Limb (tissue), 2 donors: ENCODE measurements around the gene TM2D3.

Experiments used
- DNase-seq, 2 donors: peaks; one replicate each; pipeline ENCODE4 v3.0.0-alpha.2; 2016; ENCODE audit errors: extremely low spot score in 2 of 2

The TM2D3 gene

GRCh38 chr15:101623367-101624304, 28.5 kb downstream of the TM2D3 start:
- DNase-seq: no peak

GRCh38 chr15:101621961-101622360, 30.2 kb downstream of the TM2D3 start:
- DNase-seq: no peak

DNA sequence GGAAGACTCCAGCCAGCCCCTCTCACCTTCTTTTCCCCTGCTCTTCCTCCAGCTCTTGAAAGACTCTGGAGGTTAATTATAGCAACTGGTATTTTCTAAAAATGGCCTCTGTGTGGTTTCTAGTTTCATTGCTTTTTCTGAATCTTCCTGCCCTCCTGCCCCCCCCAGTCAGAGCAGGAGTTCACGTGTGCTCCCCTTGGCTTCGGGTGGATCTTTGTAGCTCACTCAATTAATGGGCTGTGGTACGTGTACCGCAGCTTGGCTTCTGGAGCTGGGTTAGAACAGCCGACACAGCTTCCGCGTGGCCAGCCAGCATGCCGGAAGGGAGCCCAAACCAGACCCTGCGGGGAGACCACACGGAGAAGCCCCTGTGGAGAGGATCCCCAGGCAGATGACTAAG, 31.5 kb downstream of the TM2D3 start:
- no peak for DNase-seq

- DNase-seq: no peak
These were observed 32.6 kb downstream of the TM2D3 start for GRCh38 chr15:101619615-101619865.

DNA sequence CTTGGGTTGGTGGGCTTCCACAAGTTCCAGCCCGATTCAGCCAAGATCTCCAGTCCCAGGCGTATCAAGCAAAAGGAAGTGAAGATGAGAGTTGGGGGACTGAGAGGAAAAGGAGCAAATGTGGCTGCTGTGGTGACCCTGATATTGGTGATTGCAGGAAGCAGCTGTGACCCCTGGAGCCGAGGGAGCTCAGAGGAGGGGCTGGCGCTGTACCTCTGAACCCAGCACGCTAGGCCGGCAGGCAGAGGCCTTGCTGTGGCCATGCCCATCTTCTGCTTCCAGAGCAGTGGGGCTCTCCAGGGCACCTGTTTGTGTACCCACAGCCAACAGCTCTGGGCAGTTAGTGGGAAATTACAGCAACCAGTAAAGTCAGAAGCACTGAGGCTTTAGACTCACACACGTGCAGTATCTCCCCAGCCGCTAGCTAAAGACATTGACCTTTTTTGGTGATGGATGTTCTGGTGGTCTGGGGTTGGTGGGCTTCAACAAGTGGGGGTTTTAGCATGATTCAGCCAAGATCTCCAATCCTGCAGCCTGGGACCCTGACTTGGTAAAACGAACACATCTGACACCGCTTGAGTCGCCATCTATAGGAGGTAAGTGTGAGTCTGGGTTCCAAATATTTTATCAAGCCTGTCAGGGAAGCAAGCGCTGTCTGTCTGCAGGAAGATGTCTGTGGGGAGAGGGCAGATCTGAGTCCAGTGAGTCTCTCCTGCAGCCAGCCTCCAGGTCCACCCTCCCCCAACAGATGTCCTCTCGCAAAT, 33.1 kb downstream of the TM2D3 start:
- DNase-seq: no peak

- no peak for DNase-seq
These were observed 34.1 kb downstream of the TM2D3 start for GRCh38 chr15:101618076-101618475.

DNA sequence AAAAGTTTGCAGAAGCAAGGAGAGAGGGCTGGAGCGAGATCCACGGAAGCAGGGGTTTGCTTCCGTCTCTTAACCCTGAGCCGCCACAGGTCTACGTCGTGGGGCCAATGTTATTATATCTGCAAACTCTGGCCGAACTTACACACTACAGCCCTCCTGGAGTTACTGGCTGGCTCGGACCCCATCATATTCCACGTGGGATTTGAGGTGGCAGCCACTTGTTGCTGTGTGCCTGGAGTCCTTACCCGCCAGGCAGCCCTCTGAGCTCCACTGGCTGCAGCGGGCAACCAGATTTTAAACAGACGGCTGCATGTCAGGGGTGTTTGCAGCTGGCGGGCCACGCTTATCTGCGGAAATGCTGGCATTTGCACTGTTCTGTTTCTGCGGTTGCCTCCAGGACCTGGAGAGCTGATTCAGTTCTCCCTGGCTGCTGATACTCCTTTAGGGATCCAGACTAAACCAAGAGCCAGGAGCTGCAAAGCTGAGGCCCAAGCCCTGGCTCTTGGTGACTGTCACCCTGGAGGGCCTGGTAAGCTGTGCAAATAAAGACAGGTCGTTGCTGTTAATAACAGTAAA, 34.7 kb downstream of the TM2D3 start:
- DNase-seq: no peak

DNA sequence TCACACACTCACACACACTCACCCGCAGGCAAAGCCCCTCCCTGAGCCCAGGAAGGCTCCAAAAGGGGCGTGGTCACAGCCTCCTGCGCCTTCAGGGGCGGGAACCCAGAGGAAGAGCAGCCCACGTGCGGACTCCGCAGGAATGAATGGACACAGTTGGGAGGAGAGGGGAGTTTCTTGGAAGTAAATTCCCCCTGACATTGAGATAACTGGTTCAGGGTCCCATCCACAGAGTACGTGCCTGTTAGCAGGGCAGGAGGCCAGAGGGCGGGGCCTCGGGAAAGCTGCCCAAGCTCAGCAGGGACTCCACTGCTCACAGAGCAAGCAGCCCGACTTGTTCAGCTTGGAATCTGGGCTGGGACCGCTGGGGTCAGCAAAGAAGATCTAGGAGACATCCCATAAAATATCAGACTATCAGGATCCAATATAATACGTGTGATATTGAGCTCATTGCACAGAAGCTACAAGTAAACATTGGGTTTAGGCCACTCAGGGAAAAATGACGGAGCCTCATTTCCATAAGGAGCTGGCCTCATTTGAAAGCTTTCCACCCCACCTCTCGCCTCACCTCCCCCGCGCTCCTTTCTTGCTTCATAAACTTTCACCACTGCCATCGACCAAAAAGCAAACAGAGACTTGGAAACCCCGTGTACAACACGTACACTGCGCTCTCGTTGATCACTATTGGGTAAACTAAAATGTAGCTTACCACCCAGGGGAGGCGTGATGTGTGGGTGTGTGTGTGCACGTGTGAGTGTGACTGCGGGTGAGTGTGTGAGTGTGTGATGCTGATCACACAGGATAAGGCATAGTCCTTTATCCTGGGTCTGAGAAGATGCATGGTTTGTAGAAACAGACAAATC, 36.0 kb downstream of the TM2D3 start:
- DNase-seq: peak; percentile 60 to 67

DNA sequence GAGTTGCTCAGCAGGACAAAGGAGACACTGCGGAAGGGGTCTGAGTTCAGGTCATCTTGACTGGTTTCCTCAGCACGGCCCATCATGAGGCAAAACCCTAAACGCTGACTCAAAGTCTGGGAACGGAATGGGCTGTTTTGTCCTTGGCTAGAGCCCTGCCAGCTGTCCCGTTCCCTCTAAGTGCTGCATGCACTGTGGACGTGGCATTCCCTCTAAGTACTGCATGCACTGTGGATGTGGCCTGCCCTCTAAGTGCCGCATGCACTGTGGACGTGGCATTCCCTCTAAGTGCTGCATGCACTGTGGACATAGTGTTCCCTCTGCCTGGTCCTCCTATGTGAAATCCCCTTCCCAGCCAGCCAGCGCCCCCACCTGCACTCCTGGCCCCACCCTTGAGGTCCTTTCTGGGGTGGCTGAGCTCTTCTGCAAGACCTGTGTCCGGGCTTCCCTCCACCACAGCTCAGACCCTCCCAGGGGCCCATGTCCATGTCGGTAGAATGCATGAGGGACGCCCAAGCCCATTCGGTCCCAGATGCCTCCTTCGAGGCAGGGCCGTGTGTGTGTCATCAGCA, 36.7 kb downstream of the TM2D3 start:
- no peak for DNase-seq

- DNase-seq: no peak
These were observed 37.4 kb downstream of the TM2D3 start for GRCh38 chr15:101614761-101615160.

DNA sequence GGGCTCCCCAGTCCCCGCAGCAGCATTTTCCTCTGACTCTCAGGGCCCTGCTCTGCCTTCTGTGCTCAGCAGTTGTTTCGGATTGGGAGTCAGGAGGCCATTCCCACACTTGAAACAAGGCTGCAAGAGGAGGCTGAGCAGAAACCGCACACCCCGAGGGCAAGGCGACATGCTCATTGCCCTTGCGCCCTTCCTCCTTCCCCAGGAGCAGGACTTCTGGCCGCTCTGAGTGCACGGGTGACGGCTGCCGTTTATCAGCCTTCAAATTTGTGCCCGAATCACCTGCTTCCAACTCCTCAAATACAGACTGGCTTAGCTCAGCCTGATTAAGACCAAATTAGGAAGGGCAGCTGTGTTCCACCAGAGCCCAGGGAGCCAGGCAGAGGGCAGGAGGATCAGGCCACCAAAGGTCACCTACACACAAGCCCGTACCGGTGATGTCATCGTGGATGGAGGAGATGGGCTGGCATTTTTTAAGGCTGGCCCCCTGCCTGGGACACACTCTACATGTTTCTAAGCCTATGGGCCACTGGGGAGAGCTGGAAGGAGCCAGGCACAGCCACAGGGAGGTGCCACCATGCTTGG, 38.1 kb downstream of the TM2D3 start:
- no peak for DNase-seq

DNA sequence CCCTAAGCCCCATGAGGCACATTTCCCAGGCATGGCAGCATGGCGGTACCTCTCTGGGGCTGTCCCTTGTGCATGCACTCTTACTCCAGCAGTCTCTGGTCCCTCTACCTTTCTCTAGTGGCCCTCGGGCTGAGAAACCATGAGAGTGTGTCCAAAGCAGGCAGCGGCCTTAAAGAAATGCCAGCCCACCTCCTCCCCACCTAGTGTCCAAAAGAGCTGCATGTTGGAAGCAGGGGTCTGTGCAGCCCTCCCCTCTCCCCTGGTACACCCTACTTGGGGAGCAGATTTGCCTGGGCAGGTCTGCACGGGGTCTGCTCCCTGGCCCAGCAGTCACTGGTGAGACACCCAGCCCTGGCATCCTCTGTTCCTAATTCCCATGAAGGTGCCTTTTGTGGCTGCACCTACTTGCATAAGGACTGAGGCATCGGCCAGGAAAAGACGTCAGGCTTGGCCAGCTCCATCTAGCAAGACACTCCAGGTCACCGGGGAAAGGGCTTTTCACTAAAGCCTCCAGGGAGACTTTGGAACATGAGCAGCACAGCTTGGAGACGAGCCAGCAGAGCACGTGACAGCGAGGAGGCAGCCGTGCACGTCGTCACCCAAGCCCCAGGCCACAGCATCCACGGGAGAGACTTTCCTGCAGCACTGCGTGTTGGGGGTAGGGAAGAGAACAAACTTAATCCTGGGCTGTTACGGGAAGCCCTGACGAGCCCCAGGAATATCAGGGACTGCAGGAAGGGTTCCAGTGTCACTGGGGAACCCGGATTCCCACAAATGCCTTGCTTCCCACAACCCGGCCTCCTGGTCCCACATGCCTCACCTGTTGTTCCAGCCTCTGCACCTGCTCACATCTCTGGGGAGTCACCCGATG, 38.8 kb downstream of the TM2D3 start:
- peak; percentile 53 to 77 for DNase-seq

GRCh38 chr15:101612676-101613075, 39.5 kb downstream of the TM2D3 start:
- no peak for DNase-seq

DNA sequence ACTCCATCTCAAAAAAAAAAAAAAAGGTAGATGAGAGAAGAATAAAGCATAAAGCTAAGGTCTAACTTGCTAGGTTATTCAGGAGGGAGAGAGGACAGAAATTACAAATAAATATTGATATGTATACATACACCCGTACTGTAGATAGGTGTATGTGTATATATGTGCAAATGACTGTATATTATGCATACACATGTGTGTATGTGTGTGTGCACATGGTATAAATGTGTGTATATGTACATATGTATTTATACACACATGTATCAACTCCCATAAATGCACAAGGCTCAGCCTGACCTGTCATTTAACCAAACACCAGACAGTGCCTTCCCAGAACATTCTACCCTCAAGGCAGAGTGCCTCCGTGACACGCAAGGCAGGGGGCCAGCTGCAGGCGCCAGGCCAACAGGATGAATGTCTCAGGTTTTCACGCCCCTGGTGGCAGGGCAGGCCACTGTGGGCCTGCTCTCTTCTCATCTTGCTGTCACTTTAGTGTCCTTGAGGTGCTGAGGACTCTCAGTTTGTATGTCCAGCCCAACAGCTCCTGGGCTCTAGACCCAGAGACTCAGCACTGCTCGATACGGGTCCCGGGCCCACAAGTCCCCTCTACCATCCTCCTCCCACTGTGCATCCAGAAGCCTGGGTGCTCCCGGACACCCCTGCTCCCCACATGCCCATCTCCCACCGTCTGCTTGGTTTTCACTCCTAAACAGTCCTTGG, 40.4 kb downstream of the TM2D3 start:
- no peak for DNase-seq

GRCh38 chr15:101611007-101611406, 41.2 kb downstream of the TM2D3 start:
- DNase-seq: no peak

- no peak for DNase-seq
These were observed 41.6 kb downstream of the TM2D3 start for GRCh38 chr15:101610611-101611000.

DNA sequence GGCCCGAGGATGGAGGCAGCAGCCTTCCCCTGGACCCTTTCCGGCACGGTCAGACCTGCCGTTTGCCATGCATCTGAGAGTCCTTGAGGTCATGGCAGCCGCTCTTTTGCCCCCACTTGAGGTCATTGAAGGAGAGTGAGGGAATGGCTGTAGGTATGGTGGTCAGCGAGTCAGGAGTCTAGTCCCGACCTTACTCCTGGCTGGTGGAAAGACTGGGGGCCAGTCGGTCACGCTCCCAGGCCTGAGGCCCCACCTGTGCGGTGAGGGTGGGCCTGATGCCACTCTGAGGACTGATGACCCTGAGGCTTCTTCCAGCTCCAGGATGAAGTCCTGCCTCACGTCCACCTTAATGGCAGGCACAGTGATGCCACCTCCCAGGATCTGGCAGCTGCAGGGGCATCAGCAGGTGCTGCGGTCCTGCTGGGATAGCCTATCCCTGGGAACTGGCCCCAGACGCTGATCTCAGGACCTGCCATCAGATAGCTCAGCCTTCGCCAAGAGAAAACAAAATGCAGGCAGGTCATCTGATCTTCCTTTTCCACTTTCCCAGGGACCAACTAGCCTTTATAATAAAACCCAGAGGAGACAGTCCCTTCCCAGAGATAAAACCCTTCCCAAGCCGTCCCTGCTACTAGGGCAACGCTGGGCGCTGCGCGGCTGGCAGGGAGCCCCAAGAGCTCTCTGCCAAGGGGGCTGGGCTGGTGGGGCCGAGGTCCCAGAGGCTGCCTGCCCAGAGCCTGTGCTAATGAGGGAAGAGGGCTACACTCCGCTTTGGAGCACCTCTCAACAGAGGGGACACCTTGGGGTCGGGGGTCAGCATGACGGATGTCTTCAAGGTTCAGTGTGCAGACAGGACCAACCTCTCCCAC, 42.2 kb downstream of the TM2D3 start:
- no peak for DNase-seq

GRCh38 chr15:101608201-101608600, 44.0 kb downstream of the TM2D3 start:
- DNase-seq: no peak
